Caco-2 (cell line): ENCODE measurements around the gene SUN1. TPM values are rescaled to one million over a fixed set of nuclear protein-coding genes. Genes with fewer than 3 reads are reported as not detected.

ENCODE experiments used
- BruUV-seq: library from RNA; stranded (reverse); fragments of 400-500 nt; replicated peaks from 2 replicates; lab custom pipeline; 2021; lab: Mats Ljungman, UMichigan
- CTCF ChIA-PET: fragments of 300-600 bp; sonication (Branson Sonifier 250); formaldehyde crosslinking; loops from one replicate; lab custom pipeline; 2022; ENCODE audit warnings: antibody characterized with exemption; lab: Charles Lee
- POLR2A ChIA-PET: fragments of 300-600 bp; sonication (Branson Sonifier 250); formaldehyde crosslinking; loops from one replicate; lab custom pipeline; 2022; ENCODE audit warnings: antibody characterized with exemption; lab: Charles Lee
- DNase-seq, 2 experiments: peaks; one replicate each; pipeline versions ENCODE4 v3.0.0 to v3.0.0-alpha.2; 2020 to 2022
- H3K27me3 ChIP-seq: replicated peaks from 2 replicates; pipeline ENCODE4 v1.6.0; 2011; ENCODE audit warnings: low read length; ENCODE audit not compliant: control insufficient read depth, insufficient read depth
- H3K36me3 ChIP-seq: 2 replicates; pipeline ENCODE4 v1.5.1; 2011; ENCODE audit warnings: low read length; ENCODE audit not compliant: control insufficient read depth, insufficient read depth
- H3K4me1 ChIP-seq: fragments of 250-450 bp; sonication (Bioruptor Pico); 2 replicates; pipeline ENCODE4 v1.5.1; 2020; ENCODE audit warnings: mild to moderate bottlenecking
- H3K4me3 ChIP-seq: 2 replicates; pipeline ENCODE4 v1.5.1; 2011; ENCODE audit warnings: low read depth, mild to moderate bottlenecking, control low read depth, low read length
- H3K9me3 ChIP-seq: fragments of 250-450 bp; sonication (Bioruptor Pico); 2 replicates; pipeline ENCODE4 v1.5.1; 2020; ENCODE audit warnings: mild to moderate bottlenecking, moderate library complexity
- H3K27ac Mint-ChIP-seq: one replicate; pipeline ENCODE4 v1.8.0; 2022; ENCODE audit warnings: mixed read lengths; ENCODE audit not compliant: unreplicated experiment
- H3K27me3 Mint-ChIP-seq: one replicate; pipeline ENCODE4 v1.8.0; 2022; ENCODE audit warnings: mixed read lengths; ENCODE audit not compliant: insufficient read depth, unreplicated experiment
- H3K36me3 Mint-ChIP-seq: one replicate; pipeline ENCODE4 v1.8.0; 2022; ENCODE audit warnings: mild to moderate bottlenecking, mixed read lengths; ENCODE audit not compliant: insufficient read depth, unreplicated experiment
- H3K4me1 Mint-ChIP-seq: one replicate; pipeline ENCODE4 v1.8.0; 2022; ENCODE audit warnings: low read depth, mixed read lengths; ENCODE audit not compliant: unreplicated experiment
- H3K4me3 Mint-ChIP-seq: one replicate; pipeline ENCODE4 v1.8.0; 2022; ENCODE audit warnings: mild to moderate bottlenecking, moderate library complexity, mixed read lengths; ENCODE audit not compliant: unreplicated experiment
- H3K9me3 Mint-ChIP-seq: one replicate; pipeline ENCODE4 v1.8.0; 2022; ENCODE audit warnings: mixed read lengths; ENCODE audit not compliant: unreplicated experiment
- intact Hi-C: fragments of 100-400 bp; cut with micrococcal nuclease; formaldehyde crosslinking; loops from one replicate; pipeline ENCODE4 v1.10.0; 2022; ENCODE audit not compliant: unreplicated experiment
- total RNA-seq: library from RNA; stranded (reverse); gene quantifications from 2 replicates; pipeline ENCODE4 v1.2.3, GENCODE V29; 2022
- TF ChIP-seq, protein P1 (sequence below), 2 experiments: fragments of 200-600 bp in 1 of 2; IDR thresholded peaks; 1 replicate in 1 of 2; 2 replicates in 1 of 2; pipeline versions ENCODE4 v1.5.1 to v1.8.0; 2011 to 2022; ENCODE audit warnings: antibody characterized with exemption in 1 of 2, control low read depth in 1 of 2, inconsistent platforms in 1 of 2, low read depth in 1 of 2, low read length in 1 of 2, mild to moderate bottlenecking in 1 of 2, moderate library complexity in 1 of 2; ENCODE audit not compliant: insufficient read depth in 1 of 2, severe bottlenecking in 1 of 2, unreplicated experiment in 1 of 2

Gene SUN1
- total RNA-seq, 1 experiment from 2014 or later: 146 TPM

GRCh38 chr7:826230-826917, 5.9 kb upstream of the SUN1 start:
- H3K27ac Mint-ChIP-seq: no peak overlapping the region
- no peaks in the 10 kb centered on the region for H3K27me3 Mint-ChIP-seq
- Histone ChIP-seq H3K36me3 (peaks cover 4% of the 10 kb centered on the region), H3K27me3 (no peaks in the 10 kb centered on the region), H3K9me3 (no peaks in the 10 kb centered on the region), H3K4me1 (peaks cover 9% of the 10 kb centered on the region), H3K4me3 (no peak overlapping the region)
- TF ChIP-seq, protein P1, sequence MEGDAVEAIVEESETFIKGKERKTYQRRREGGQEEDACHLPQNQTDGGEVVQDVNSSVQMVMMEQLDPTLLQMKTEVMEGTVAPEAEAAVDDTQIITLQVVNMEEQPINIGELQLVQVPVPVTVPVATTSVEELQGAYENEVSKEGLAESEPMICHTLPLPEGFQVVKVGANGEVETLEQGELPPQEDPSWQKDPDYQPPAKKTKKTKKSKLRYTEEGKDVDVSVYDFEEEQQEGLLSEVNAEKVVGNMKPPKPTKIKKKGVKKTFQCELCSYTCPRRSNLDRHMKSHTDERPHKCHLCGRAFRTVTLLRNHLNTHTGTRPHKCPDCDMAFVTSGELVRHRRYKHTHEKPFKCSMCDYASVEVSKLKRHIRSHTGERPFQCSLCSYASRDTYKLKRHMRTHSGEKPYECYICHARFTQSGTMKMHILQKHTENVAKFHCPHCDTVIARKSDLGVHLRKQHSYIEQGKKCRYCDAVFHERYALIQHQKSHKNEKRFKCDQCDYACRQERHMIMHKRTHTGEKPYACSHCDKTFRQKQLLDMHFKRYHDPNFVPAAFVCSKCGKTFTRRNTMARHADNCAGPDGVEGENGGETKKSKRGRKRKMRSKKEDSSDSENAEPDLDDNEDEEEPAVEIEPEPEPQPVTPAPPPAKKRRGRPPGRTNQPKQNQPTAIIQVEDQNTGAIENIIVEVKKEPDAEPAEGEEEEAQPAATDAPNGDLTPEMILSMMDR (IDR thresholded peaks at IDR 0.05; ENCODE audit: insufficient read depth in 1 of 2, low read depth in 1 of 2, low read length in 1 of 2, severe bottlenecking in 1 of 2, unreplicated experiment in 1 of 2): no peak
- DNase-seq: no peak
- no peaks in the 10 kb centered on the region for H3K9me3 Mint-ChIP-seq
- no peak overlapping the region for H3K4me3 Mint-ChIP-seq
- H3K36me3 Mint-ChIP-seq: peaks cover 32% of the 10 kb centered on the region
- H3K4me1 Mint-ChIP-seq: peaks cover 21% of the 10 kb centered on the region
- intact Hi-C loops: no loop called here
- CTCF ChIA-PET: no interaction called here
- POLR2A ChIA-PET: no interaction called here
- no TSS peak for BruUV-seq

GRCh38 chr7:828793-829561, 3.3 kb upstream of the SUN1 start:
- TF ChIP-seq, protein P1 (IDR thresholded peaks at IDR 0.05; ENCODE audit: insufficient read depth in 1 of 2, low read depth in 1 of 2, low read length in 1 of 2, severe bottlenecking in 1 of 2, unreplicated experiment in 1 of 2): no peak
- intact Hi-C loops: no loop called here
- ChIA-PET CTCF (interaction anchor here (1.1 kb wide), 1 partner anchor 44 kb away, joined by 3 read pairs; no protein-coding TSS in a partner anchor), POLR2A (no interaction called here)
- H3K27me3 ChIP-seq: no peaks in the 10 kb centered on the region
- H3K9me3 ChIP-seq: no peaks in the 10 kb centered on the region
- DNase-seq: no peak
- H3K36me3 ChIP-seq: peaks cover 1% of the 10 kb centered on the region; the same call in 1 of the 2 replicates
- no peak overlapping the region for H3K27ac Mint-ChIP-seq
- H3K9me3 Mint-ChIP-seq: no peaks in the 10 kb centered on the region
- peaks cover 10% of the 10 kb centered on the region for H3K4me1 Mint-ChIP-seq
- H3K36me3 Mint-ChIP-seq: peaks cover 48% of the 10 kb centered on the region
- no peaks in the 10 kb centered on the region for H3K27me3 Mint-ChIP-seq
- no TSS peak for BruUV-seq
- no peak overlapping the region for H3K4me3 ChIP-seq
- peaks cover 21% of the 10 kb centered on the region for H3K4me1 ChIP-seq
- no peak overlapping the region for H3K4me3 Mint-ChIP-seq

- Mint-ChIP-seq H3K4me1 (peaks cover 10% of the 10 kb centered on the region), H3K36me3 (peaks cover 58% of the 10 kb centered on the region), H3K27me3 (no peaks in the 10 kb centered on the region), H3K27ac (peak overlapping the region; percentile 20), H3K9me3 (no peaks in the 10 kb centered on the region), H3K4me3 (no peak overlapping the region)
- Histone ChIP-seq H3K4me1 (peaks cover 21% of the 10 kb centered on the region), H3K36me3 (peaks cover 3% of the 10 kb centered on the region; the same call in 1 of the 2 replicates), H3K27me3 (no peaks in the 10 kb centered on the region), H3K9me3 (no peaks in the 10 kb centered on the region), H3K4me3 (no peak overlapping the region)
- POLR2A ChIA-PET: no interaction called here
- CTCF ChIA-PET: interaction anchor here (1.1 kb wide), 1 partner anchor 43 kb away, joined by 3 read pairs; no protein-coding TSS in a partner anchor
- TF ChIP-seq, protein P1 (IDR thresholded peaks at IDR 0.05; ENCODE audit: insufficient read depth in 1 of 2, low read depth in 1 of 2, low read length in 1 of 2, severe bottlenecking in 1 of 2, unreplicated experiment in 1 of 2): no peak
- no TSS peak for BruUV-seq
- intact Hi-C loops: no loop called here
- DNase-seq: no peak
Observed at GRCh38 chr7:830069-830468, 2.2 kb upstream of the SUN1 start.
